GM13977 (cell line): ENCODE measurements around the gene KDM4C.
"Not testable (repeated sequence)": the region's sequence is repeated elsewhere in the genome, so short reads cannot be mapped to it uniquely, and the experiment has no call there.

Experiments
- DNase-seq: peaks from one replicate; pipeline ENCODE4 v3.0.0; 2012; ENCODE audit warnings: low spot score
- in situ Hi-C: fragments of 300-500 bp; cut with MboI; formaldehyde crosslinking; loops from one replicate; pipeline ENCODE4 v1.12.0; 2022; ENCODE audit warnings: low sequenced_read_pairs, low pct_unique_long_range_greater_than_20kb, mixed read lengths, inconsistent platforms; ENCODE audit not compliant: unreplicated experiment
- TF ChIP-seq, protein P1 (sequence below): IDR thresholded peaks from 2 replicates; pipeline ENCODE4 v1.5.1; 2012; ENCODE audit warnings: mild to moderate bottlenecking, control low read depth; ENCODE audit not compliant: insufficient read depth; ENCODE audit errors: extremely low read depth, missing control alignments

Gene KDM4C

DNA sequence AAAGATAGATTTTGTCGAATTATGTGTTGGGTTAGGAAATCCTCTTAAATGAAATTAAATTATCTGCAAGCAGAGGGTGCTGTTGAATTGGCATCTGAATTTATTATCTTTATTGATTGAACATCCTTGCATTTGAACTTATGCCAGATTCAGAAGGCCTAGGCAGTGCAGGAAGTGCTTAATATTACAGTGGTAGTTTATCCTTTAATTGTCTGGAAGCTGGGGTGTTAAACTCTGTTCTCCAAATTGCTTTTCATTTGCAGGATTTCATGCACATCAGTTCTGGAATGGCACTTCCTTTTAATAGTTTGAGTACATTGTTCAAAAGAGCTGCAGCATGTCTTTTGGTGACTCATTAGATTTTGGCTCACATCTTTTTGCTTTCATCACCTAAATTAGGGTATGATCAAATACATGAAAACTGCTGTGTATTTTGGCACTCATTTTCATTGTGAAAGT, 186.3 kb downstream of the KDM4C start:
- in situ Hi-C loops, result no loop called here
- DNase-seq, result no peak
- TF ChIP-seq, protein P1, sequence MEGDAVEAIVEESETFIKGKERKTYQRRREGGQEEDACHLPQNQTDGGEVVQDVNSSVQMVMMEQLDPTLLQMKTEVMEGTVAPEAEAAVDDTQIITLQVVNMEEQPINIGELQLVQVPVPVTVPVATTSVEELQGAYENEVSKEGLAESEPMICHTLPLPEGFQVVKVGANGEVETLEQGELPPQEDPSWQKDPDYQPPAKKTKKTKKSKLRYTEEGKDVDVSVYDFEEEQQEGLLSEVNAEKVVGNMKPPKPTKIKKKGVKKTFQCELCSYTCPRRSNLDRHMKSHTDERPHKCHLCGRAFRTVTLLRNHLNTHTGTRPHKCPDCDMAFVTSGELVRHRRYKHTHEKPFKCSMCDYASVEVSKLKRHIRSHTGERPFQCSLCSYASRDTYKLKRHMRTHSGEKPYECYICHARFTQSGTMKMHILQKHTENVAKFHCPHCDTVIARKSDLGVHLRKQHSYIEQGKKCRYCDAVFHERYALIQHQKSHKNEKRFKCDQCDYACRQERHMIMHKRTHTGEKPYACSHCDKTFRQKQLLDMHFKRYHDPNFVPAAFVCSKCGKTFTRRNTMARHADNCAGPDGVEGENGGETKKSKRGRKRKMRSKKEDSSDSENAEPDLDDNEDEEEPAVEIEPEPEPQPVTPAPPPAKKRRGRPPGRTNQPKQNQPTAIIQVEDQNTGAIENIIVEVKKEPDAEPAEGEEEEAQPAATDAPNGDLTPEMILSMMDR, result peak; percentile 1

DNA sequence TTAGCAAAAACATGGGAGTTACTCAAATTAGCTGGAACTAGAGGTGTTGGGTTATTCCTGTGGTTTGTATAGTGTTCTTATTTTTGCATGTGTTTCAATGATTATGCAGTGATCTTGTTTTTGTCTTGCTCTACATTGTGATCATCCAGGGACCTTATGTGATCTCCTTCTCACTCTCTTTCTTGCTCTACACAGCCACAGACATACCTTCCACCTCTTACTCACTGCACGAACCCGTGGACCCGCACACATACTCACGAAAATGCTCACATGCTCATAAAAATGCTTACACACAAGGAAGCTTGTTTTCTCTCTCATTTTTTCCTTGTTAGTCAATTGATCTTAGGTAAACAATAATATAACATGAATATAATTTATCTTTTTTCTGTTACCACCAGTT, 187.1 kb downstream of the KDM4C start:
- in situ Hi-C loops, result no loop called here
- no peak for DNase-seq
- TF ChIP-seq, protein P1, result no peak

DNA sequence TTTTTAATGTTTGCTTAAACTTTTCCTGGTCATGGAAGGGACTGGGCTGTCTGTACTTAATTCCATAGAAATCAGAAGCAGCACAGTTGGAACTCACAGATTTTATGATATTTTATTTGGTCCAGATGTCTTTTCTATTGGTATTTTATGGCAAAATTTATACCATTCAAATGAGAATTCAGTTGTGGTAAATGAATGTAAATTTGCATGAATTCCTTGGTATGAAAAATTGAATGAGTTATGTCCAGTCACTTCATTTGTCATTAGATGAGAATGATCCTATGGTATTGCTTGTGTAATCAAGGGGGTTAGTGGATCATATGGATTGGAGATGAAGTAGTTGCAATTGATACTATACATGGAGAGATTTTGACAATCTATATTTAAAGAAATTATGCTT, 188.0 kb downstream of the KDM4C start:
- TF ChIP-seq, protein P1, result no peak
- in situ Hi-C loops, result no loop called here
- no peak for DNase-seq

DNA sequence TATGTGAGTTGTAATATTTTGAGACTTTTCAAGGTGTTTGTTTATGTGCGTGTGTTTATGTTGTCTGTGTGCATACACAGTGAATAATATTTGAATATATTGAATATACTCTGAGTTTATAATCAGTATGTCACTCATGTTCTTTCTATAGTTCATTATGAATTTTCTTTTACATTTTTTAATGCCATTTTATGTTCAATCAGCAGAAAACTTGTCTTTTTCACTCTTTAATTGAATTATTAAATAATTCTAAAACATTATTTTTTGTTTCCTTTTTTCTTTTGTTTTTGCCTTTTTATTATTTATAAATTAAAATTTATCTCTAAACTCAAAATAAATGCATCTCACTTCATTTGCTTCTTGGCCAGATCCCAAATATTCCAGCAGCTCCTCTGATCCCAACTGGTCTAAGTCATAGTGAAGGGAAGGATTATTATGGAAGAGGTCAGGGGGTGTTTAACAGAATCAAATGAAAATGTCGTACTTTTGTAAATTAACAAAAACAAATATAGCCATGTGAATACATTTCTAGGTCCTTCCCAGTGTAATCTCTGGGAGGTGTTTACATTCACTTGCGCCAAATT, 188.9 kb downstream of the KDM4C start:
- TF ChIP-seq, protein P1, result no peak
- in situ Hi-C loops, result no loop called here
- DNase-seq, result no peak

DNA sequence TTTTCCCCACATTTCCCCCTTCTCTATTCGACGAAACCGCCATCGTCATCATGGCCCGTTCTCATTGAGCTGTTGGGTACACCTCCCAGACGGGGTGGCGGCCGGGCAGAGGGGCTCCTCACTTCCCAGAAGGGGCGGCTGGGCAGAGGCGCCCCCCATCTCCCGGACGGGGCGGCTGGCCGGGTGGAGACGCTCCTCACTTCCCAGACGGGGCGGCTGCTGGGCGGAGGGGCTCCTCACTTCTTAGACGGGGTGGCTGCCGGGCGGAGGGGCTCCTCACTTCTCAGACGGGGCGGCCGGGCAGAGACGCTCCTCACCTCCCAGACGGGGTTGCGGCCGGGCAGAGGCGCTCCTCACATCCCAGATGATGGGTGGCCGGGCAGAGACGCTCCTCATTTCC, 191.1 kb downstream of the KDM4C start:
- in situ Hi-C loops, DNase-seq: not testable (repeated sequence)

DNA sequence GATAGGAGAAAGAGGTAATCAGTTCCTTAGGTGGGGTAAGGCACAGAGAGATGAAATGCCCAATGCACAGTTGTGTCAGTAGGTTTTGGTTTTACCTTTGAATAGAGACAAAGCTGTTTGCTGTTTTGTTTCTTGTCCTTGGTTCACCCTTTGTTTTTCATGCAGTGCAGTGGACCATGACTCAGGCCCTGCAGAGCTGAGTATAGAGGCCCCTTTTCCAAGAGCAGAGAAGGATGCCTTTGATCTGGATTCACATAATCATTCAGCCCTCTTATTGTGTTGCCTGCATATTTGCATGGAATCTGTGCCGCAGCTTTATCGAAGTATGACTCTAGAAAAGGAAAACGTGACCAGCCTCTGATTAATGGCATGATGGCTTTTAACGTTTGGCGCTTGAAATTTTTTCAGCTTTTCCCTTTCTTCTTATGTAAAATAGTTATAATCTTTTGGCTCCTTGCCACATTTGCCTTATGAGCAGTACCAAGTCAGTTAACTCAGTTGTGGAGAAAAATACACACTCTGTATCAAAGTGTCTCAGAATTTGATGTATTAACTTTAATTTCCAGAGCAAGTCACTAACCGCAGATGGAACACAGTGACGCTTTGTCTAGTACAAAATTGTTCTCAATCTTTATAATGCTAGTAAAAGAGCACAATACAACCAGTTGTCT, 197.6 kb downstream of the KDM4C start:
- TF ChIP-seq, protein P1, result no peak
- DNase-seq, result peak; percentile 25
- in situ Hi-C loops, result no loop called here

DNA sequence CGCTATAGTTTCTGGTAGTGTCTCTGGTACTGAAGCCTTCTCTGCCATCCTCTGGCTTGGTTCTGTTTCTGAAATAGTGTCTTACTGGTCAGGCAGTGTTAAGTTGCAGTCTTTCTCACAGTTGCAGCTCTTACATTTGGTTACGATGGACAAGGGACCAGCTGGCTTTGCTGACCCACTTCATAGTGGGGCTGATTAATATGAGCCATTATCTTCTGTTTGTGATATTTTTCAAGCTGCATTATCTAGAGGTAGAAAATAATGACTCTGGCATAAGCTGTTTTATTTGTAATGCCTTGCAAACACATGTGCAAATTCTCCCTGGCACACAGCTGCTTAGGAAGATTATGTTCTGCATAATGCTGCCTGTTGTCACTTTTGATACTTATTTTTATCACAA, 199.1 kb downstream of the KDM4C start:
- no peak for DNase-seq
- TF ChIP-seq, protein P1, result no peak
- in situ Hi-C loops, result no loop called here
